Fibroblast of skin of left biceps (primary cell): ENCODE results near the gene RNF145.

Experiments
- DNase-seq, 2 experiments: peaks; one replicate each; pipeline ENCODE4 v3.0.0-alpha.2; 2013; ENCODE audit warnings: low read depth in 2 of 2

RNF145 gene

GRCh38 chr5:159218595-159219023 is 9.3 kb upstream of the RNF145 start:
- DNase-seq = peak; percentile 63 to 66

GRCh38 chr5:159217236-159217635 is 7.9 kb upstream of the RNF145 start:
- no peak for DNase-seq

- DNase-seq = no peak
Measured at GRCh38 chr5:159216454-159216853, 7.1 kb upstream of the RNF145 start.

GRCh38 chr5:159215886-159216285 is 6.5 kb upstream of the RNF145 start:
- DNase-seq = no peak

GRCh38 chr5:159214486-159215271 is 5.3 kb upstream of the RNF145 start:
- DNase-seq = no peak

- DNase-seq = no peak
Measured at GRCh38 chr5:159212657-159213462, 3.5 kb upstream of the RNF145 start.

GRCh38 chr5:159211729-159212174 is 2.4 kb upstream of the RNF145 start:
- DNase-seq = no peak

- no peak for DNase-seq
Measured at GRCh38 chr5:159210846-159211245, 1.5 kb upstream of the RNF145 start.

- no peak for DNase-seq
Measured at GRCh38 chr5:159210210-159210661, 883 bp upstream of the RNF145 start.

- DNase-seq = no peak
Measured at GRCh38 chr5:159208514-159209437, 577 bp downstream of the RNF145 start.

- peak; percentile 43 to 45 for DNase-seq
Measured at GRCh38 chr5:159207686-159208513, 1.5 kb downstream of the RNF145 start.

GRCh38 chr5:159207222-159207685 is 2.1 kb downstream of the RNF145 start:
- DNase-seq = no peak

- DNase-seq = no peak
Measured at GRCh38 chr5:159206818-159207217, 2.5 kb downstream of the RNF145 start.

GRCh38 chr5:159206368-159206767 is 3.0 kb downstream of the RNF145 start:
- DNase-seq = no peak

GRCh38 chr5:159203351-159203750 is 6.0 kb downstream of the RNF145 start:
- DNase-seq = no peak

GRCh38 chr5:159202151-159202550 is 7.2 kb downstream of the RNF145 start:
- no peak for DNase-seq

GRCh38 chr5:159199780-159200179 is 9.6 kb downstream of the RNF145 start:
- DNase-seq = no peak

GRCh38 chr5:159199225-159199624 is 10.1 kb downstream of the RNF145 start:
- DNase-seq = no peak

- DNase-seq = no peak
Measured at GRCh38 chr5:159198063-159199036, 11.0 kb downstream of the RNF145 start.
